Naive B cell (primary cell): Measurements from ENCODE around the gene RTEL1. TPM values are rescaled to one million over a fixed set of nuclear protein-coding genes. Genes with fewer than 3 reads are reported as not detected.

Source experiments
- ATAC-seq, 2 donors: fragments of 150-1000 bp; cut with Tn5 transposase; 2 replicates each; pipeline ENCODE4 v1.10.0; 2021; ENCODE audit warnings: low read depth in 2 of 2, mild to moderate bottlenecking in 2 of 2, moderate library complexity in 2 of 2
- DNase-seq: peaks from one replicate; pipeline ENCODE4 v3.0.0; 2022
- H3K27ac Mint-ChIP-seq, 6 donors: one replicate each; pipeline ENCODE4 v1.8.0; 2020 to 2022; ENCODE audit warnings: mild to moderate bottlenecking in 6 of 6, mixed read lengths in 6 of 6, moderate library complexity in 5 of 6, inconsistent platforms in 2 of 6
- H3K27me3 Mint-ChIP-seq, 3 donors: one replicate each; pipeline ENCODE4 v1.8.0; 2021 to 2022; ENCODE audit warnings: mixed read lengths in 3 of 3, mild to moderate bottlenecking in 1 of 3
- H3K36me3 Mint-ChIP-seq, 2 donors: one replicate each; pipeline ENCODE4 v1.8.0; 2020 to 2022; ENCODE audit warnings: mixed read lengths in 2 of 2, inconsistent platforms in 1 of 2, mild to moderate bottlenecking in 1 of 2
- H3K4me1 Mint-ChIP-seq, 3 donors: one replicate each; pipeline ENCODE4 v1.8.0; 2020 to 2022; ENCODE audit warnings: mixed read lengths in 3 of 3, inconsistent platforms in 1 of 3, mild to moderate bottlenecking in 1 of 3, moderate library complexity in 1 of 3
- H3K4me3 Mint-ChIP-seq, 8 donors: one replicate each; pipeline ENCODE4 v1.8.0; 2020 to 2022; ENCODE audit warnings: mild to moderate bottlenecking in 8 of 8, mixed read lengths in 8 of 8, moderate library complexity in 8 of 8, inconsistent platforms in 2 of 8
- H3K9me3 Mint-ChIP-seq, 7 donors: one replicate each; pipeline ENCODE4 v1.8.0; 2020 to 2022; ENCODE audit warnings: mixed read lengths in 7 of 7, mild to moderate bottlenecking in 5 of 7, inconsistent platforms in 2 of 7, moderate library complexity in 1 of 7
- polyA plus RNA-seq, 6 donors: library from polyadenylated mRNA; unstranded; fragments of 300-500 nt; fragmentation: Illumina TruSeq; gene quantifications; one replicate each; pipeline ENCODE4 v1.2.3, GENCODE V29; 2021; ENCODE audit warnings: low read depth in 6 of 6

RTEL1 gene
- polyA plus RNA-seq, 6 donors from 2014 or later: 1.5 to 6.5 (median 3.0) TPM; not detected in 1

- Mint-ChIP-seq H3K27me3 (no peaks in the 10 kb centered on the region), H3K4me3 (peak overlapping the region in 1 of 8 donors; percentile 66), H3K27ac (no peak overlapping the region), H3K4me1 (peaks cover 5 to 18% (median 11%) of the 10 kb centered on the region in 3 donors), H3K36me3 (no peaks in the 10 kb centered on the region), H3K9me3 (no peaks in the 10 kb centered on the region)
- no peak for DNase-seq
- no peak for ATAC-seq
Observed at GRCh38 chr20:63693733-63694583, 35.8 kb downstream of the RTEL1 start.

- H3K27ac Mint-ChIP-seq: no peak overlapping the region
- H3K4me3 Mint-ChIP-seq: no peak overlapping the region
- no peaks in the 10 kb centered on the region for H3K9me3 Mint-ChIP-seq
- DNase-seq: no peak
- ATAC-seq: no peak
- no peaks in the 10 kb centered on the region for H3K27me3 Mint-ChIP-seq
- no peaks in the 10 kb centered on the region for H3K36me3 Mint-ChIP-seq
- peaks cover 5 to 18% (median 11%) of the 10 kb centered on the region in 3 donors for H3K4me1 Mint-ChIP-seq
Observed at GRCh38 chr20:63694584-63695423, 36.7 kb downstream of the RTEL1 start.

- Mint-ChIP-seq H3K4me1 (peaks cover 5 to 18% (median 11%) of the 10 kb centered on the region in 3 donors), H3K27ac (peak overlapping the region in 3 of 6 donors; percentile 41 to 80 (median 57)), H3K36me3 (no peaks in the 10 kb centered on the region), H3K4me3 (peak overlapping the region in 3 of 8 donors; percentile 33 to 51 (median 33)), H3K27me3 (no peaks in the 10 kb centered on the region), H3K9me3 (no peaks in the 10 kb centered on the region)
- ATAC-seq (no peak), DNase-seq (no peak)
Observed at GRCh38 chr20:63695424-63696305, 37.6 kb downstream of the RTEL1 start.

- peaks cover 5 to 18% (median 10%) of the 10 kb centered on the region in 3 donors for H3K4me1 Mint-ChIP-seq
- H3K36me3 Mint-ChIP-seq: no peaks in the 10 kb centered on the region
- no peaks in the 10 kb centered on the region for H3K27me3 Mint-ChIP-seq
- ATAC-seq (peak; percentile 83 to 88), DNase-seq (peak; percentile 40)
- H3K27ac Mint-ChIP-seq: peak overlapping the region in 2 of 6 donors; percentile 57 to 80
- H3K4me3 Mint-ChIP-seq: peak overlapping the region in 4 of 8 donors; percentile 32 to 56 (median 42)
- no peaks in the 10 kb centered on the region for H3K9me3 Mint-ChIP-seq
Observed at GRCh38 chr20:63696306-63696627, 38.2 kb downstream of the RTEL1 start.

GRCh38 chr20:63696628-63697356 lies 38.7 kb downstream of the RTEL1 start, which contains the start of gene TNFRSF6B:
TNFRSF6B (plus strand) TSS chr20:63696652; CDS start chr20:63696768, 116 bp downstream.
- ATAC-seq (peak; percentile 9 to 17), DNase-seq (no peak)
- Mint-ChIP-seq H3K4me1 (peaks cover 5 to 13% (median 6%) of the 10 kb centered on the region in 3 donors), H3K9me3 (no peaks in the 10 kb centered on the region), H3K36me3 (no peaks in the 10 kb centered on the region), H3K4me3 (peak within 1 kb of the TSS in 6 of 8 donors; percentile 41 to 63 (median 54)), H3K27ac (peak within 1 kb of the TSS in 4 of 6 donors; percentile 29 to 80 (median 49)), H3K27me3 (no peaks in the 10 kb centered on the region)

GRCh38 chr20:63697357-63697867 lies 39.3 kb downstream of the RTEL1 start:
- Mint-ChIP-seq H3K9me3 (no peaks in the 10 kb centered on the region), H3K36me3 (no peaks in the 10 kb centered on the region), H3K4me1 (peaks cover 5 to 13% (median 6%) of the 10 kb centered on the region in 3 donors), H3K27me3 (no peaks in the 10 kb centered on the region), H3K4me3 (peak overlapping the region in 5 of 8 donors; percentile 9 to 63 (median 53)), H3K27ac (peak overlapping the region in 1 of 6 donors; percentile 29)
- ATAC-seq (no peak), DNase-seq (no peak)

- H3K27ac Mint-ChIP-seq: no peak overlapping the region
- peak overlapping the region in 3 of 8 donors; percentile 9 to 53 (median 15) for H3K4me3 Mint-ChIP-seq
- no peaks in the 10 kb centered on the region for H3K36me3 Mint-ChIP-seq
- no peaks in the 10 kb centered on the region for H3K27me3 Mint-ChIP-seq
- peaks cover 5 to 13% (median 6%) of the 10 kb centered on the region in 3 donors for H3K4me1 Mint-ChIP-seq
- no peaks in the 10 kb centered on the region for H3K9me3 Mint-ChIP-seq
- no peak for DNase-seq
- ATAC-seq: no peak
Observed at GRCh38 chr20:63697868-63698545, 39.9 kb downstream of the RTEL1 start.

- Mint-ChIP-seq H3K36me3 (no peaks in the 10 kb centered on the region), H3K27me3 (no peaks in the 10 kb centered on the region), H3K4me1 (peaks cover 5 to 13% (median 6%) of the 10 kb centered on the region in 3 donors), H3K9me3 (no peaks in the 10 kb centered on the region), H3K27ac (no peak overlapping the region), H3K4me3 (no peak overlapping the region)
- ATAC-seq: no peak
- DNase-seq: no peak
Observed at GRCh38 chr20:63698739-63699465, 40.8 kb downstream of the RTEL1 start.

- peaks cover 5 to 13% (median 6%) of the 10 kb centered on the region in 3 donors for H3K4me1 Mint-ChIP-seq
Observed at GRCh38 chr20:63699466-63700198, 41.5 kb downstream of the RTEL1 start.

GRCh38 chr20:63700199-63701050 lies 42.3 kb downstream of the RTEL1 start:
- Mint-ChIP-seq H3K36me3 (peaks cover 0 to 6% of the 10 kb centered on the region in 2 donors), H3K9me3 (no peaks in the 10 kb centered on the region), H3K27ac (no peak overlapping the region), H3K27me3 (no peaks in the 10 kb centered on the region), H3K4me1 (peaks cover 8 to 19% (median 10%) of the 10 kb centered on the region in 3 donors), H3K4me3 (no peak overlapping the region)
- DNase-seq (no peak), ATAC-seq (no peak)

More at GRCh38 chr20:63699466-63700198, 41.5 kb downstream of the RTEL1 start:
- DNase-seq: no peak
- Mint-ChIP-seq H3K9me3 (no peaks in the 10 kb centered on the region), H3K36me3 (peaks cover 0 to under 1% of the 10 kb centered on the region in 2 donors), H3K27ac (no peak overlapping the region), H3K4me3 (no peak overlapping the region), H3K27me3 (no peaks in the 10 kb centered on the region)
- ATAC-seq: no peak
